GM19395 (cell line): ENCODE data around the gene NUBPL.
"Not testable (repeated sequence)": the region's sequence is repeated elsewhere in the genome, so short reads cannot be mapped to it uniquely, and the experiment has no call there.

ENCODE experiments used
- ATAC-seq: cut with Tn5 transposase; IDR thresholded peaks from one replicate; pipeline ENCODE4 v1.9.1; 2021; ENCODE audit warnings: mild to moderate bottlenecking, moderate library complexity; ENCODE audit not compliant: unreplicated experiment

Gene NUBPL

GRCh38 chr14:31726337-31726736 lies 165.1 kb downstream of the NUBPL start:
- no peak for ATAC-seq

GRCh38 chr14:31727797-31728196 lies 166.6 kb downstream of the NUBPL start:
- ATAC-seq: no peak

GRCh38 chr14:31740688-31741087 lies 179.5 kb downstream of the NUBPL start:
- ATAC-seq: no peak

GRCh38 chr14:31745741-31746140 lies 184.5 kb downstream of the NUBPL start:
- no peak for ATAC-seq

GRCh38 chr14:31746326-31746725 lies 185.1 kb downstream of the NUBPL start:
- ATAC-seq: no peak

- ATAC-seq: no peak
These were observed 188.1 kb downstream of the NUBPL start for GRCh38 chr14:31749275-31749674.

GRCh38 chr14:31751047-31751446 lies 189.8 kb downstream of the NUBPL start:
- ATAC-seq: not testable (repeated sequence)

- no peak for ATAC-seq
These were observed 191.9 kb downstream of the NUBPL start for GRCh38 chr14:31752867-31753661.

- ATAC-seq: no peak
These were observed 197.7 kb downstream of the NUBPL start for GRCh38 chr14:31758941-31759340.

GRCh38 chr14:31760277-31760676 lies 199.1 kb downstream of the NUBPL start:
- ATAC-seq: no peak

GRCh38 chr14:31761325-31761724 lies 200.1 kb downstream of the NUBPL start:
- no peak for ATAC-seq

- ATAC-seq: no peak
These were observed 201.8 kb downstream of the NUBPL start for GRCh38 chr14:31763041-31763440.

- no peak for ATAC-seq
These were observed 205.2 kb downstream of the NUBPL start for GRCh38 chr14:31766315-31766892.

- no peak for ATAC-seq
These were observed 207.2 kb downstream of the NUBPL start for GRCh38 chr14:31768355-31768754.

GRCh38 chr14:31770271-31770670 lies 209.1 kb downstream of the NUBPL start:
- no peak for ATAC-seq

GRCh38 chr14:31774567-31774966 lies 213.4 kb downstream of the NUBPL start:
- no peak for ATAC-seq

GRCh38 chr14:31777312-31777711 lies 216.1 kb downstream of the NUBPL start:
- ATAC-seq: no peak

GRCh38 chr14:31781578-31781977 lies 220.4 kb downstream of the NUBPL start:
- ATAC-seq: no peak

GRCh38 chr14:31785574-31785973 lies 224.4 kb downstream of the NUBPL start:
- ATAC-seq: no peak

GRCh38 chr14:31787377-31787776 lies 226.2 kb downstream of the NUBPL start:
- ATAC-seq: no peak

- ATAC-seq: no peak
These were observed 227.1 kb downstream of the NUBPL start for GRCh38 chr14:31788340-31788739.

GRCh38 chr14:31792726-31793125 lies 231.5 kb downstream of the NUBPL start:
- no peak for ATAC-seq

GRCh38 chr14:31797946-31798345 lies 236.7 kb downstream of the NUBPL start:
- not testable (repeated sequence) for ATAC-seq
